Neural cell (in vitro differentiated cells): Measurements from ENCODE around the gene LMO1. TPM values are rescaled to one million over a fixed set of nuclear protein-coding genes. Genes with fewer than 3 reads are reported as not detected.

ENCODE experiments used
- H2AFZ ChIP-seq: fragments of 200-600, 300-800 bp; sonication (generic), shearing (Covaris generic); 2 replicates; pipeline ENCODE4 v1.6.0; 2014; ENCODE audit warnings: low read depth, mild to moderate bottlenecking, antibody characterized with exemption, low read length, moderate library complexity
- H3F3A ChIP-seq: fragments of 200-600 bp; shearing (Covaris generic); 2 replicates; pipeline ENCODE4 v1.6.1; 2016; ENCODE audit warnings: mild to moderate bottlenecking, moderate library complexity, mixed read lengths, antibody characterized with exemption, low read length; ENCODE audit not compliant: insufficient read depth, poor library complexity, severe bottlenecking
- H3K27ac ChIP-seq: fragments of 200-600, 300-800 bp; sonication (generic), shearing (Covaris generic); 2 replicates; pipeline ENCODE4 v1.5.1; 2014; ENCODE audit warnings: mild to moderate bottlenecking, low read length, moderate library complexity
- H3K27me3 ChIP-seq: fragments of 300-800, 200-600 bp; sonication (generic), shearing (Covaris generic); 2 replicates; pipeline ENCODE4 v1.6.0; 2014; ENCODE audit warnings: mild to moderate bottlenecking, low read depth, low read length, moderate library complexity; ENCODE audit not compliant: insufficient read depth
- H3K36me3 ChIP-seq: fragments of 300-800, 200-600 bp; sonication (generic), shearing (Covaris generic); 2 replicates; pipeline ENCODE4 v1.5.1; 2014; ENCODE audit warnings: mild to moderate bottlenecking, antibody characterized with exemption, low read length, moderate library complexity; ENCODE audit not compliant: insufficient read depth
- H3K4me2 ChIP-seq: fragments of 300-800, 200-600 bp; sonication (generic), shearing (Covaris generic); 2 replicates; pipeline ENCODE4 v1.6.0; 2014; ENCODE audit warnings: mild to moderate bottlenecking, low read length
- H3K4me3 ChIP-seq: fragments of 300-800, 200-600 bp; sonication (generic), shearing (Covaris generic); 2 replicates; pipeline ENCODE4 v1.5.1; 2014; ENCODE audit warnings: mild to moderate bottlenecking, low read length, moderate library complexity
- H3K79me2 ChIP-seq: fragments of 200-600 bp; shearing (Covaris generic); replicated peaks from 2 replicates; pipeline ENCODE4 v1.6.0; 2014; ENCODE audit warnings: mild to moderate bottlenecking, low read length, moderate library complexity; ENCODE audit not compliant: insufficient read depth
- H3K9ac ChIP-seq: fragments of 300-800, 200-600 bp; sonication (generic), shearing (Covaris generic); 2 replicates; pipeline ENCODE4 v1.6.1; 2016; ENCODE audit warnings: mild to moderate bottlenecking, low read length, mixed read lengths
- H3K9me2 ChIP-seq: fragments of 200-600 bp; shearing (Covaris generic); 2 replicates; pipeline ENCODE4 v1.6.1; 2016; ENCODE audit warnings: mild to moderate bottlenecking, low read length, mixed read lengths; ENCODE audit not compliant: insufficient read depth
- H3K9me3 ChIP-seq: fragments of 200-600, 300-800 bp; sonication (generic), shearing (Covaris generic); 2 replicates; pipeline ENCODE4 v1.6.1; 2016; ENCODE audit warnings: mild to moderate bottlenecking, mixed run types, low read length, moderate library complexity, mixed read lengths
- H4K20me1 ChIP-seq: fragments of 200-600 bp; shearing (Covaris generic); 2 replicates; pipeline ENCODE4 v1.6.1; 2016; ENCODE audit warnings: mild to moderate bottlenecking, mixed run types; ENCODE audit not compliant: insufficient read depth
- CTCF ChIP-seq: fragments of 450-650 bp; IDR thresholded peaks from 2 replicates; pipeline ENCODE4 v1.5.1; 2014; ENCODE audit warnings: antibody characterized with exemption, mild to moderate bottlenecking, moderate library complexity; ENCODE audit not compliant: poor library complexity, severe bottlenecking
- EP300 ChIP-seq: fragments of 450-650 bp; conservative IDR thresholded peaks from 2 replicates; pipeline ENCODE4 v1.6.1; 2014; ENCODE audit warnings: antibody characterized with exemption, mild to moderate bottlenecking, moderate library complexity; ENCODE audit not compliant: poor library complexity, severe bottlenecking
- EZH2 ChIP-seq: fragments of 200-600, 300-800 bp; shearing (Covaris generic), sonication (generic); IDR thresholded peaks from 2 replicates; pipeline ENCODE4 v1.6.1; 2014; ENCODE audit warnings: antibody characterized with exemption, low read length, borderline replicate concordance, mild to moderate bottlenecking; ENCODE audit not compliant: insufficient read depth, poor library complexity, severe bottlenecking
- MXI1 ChIP-seq: fragments of 450-650 bp; conservative IDR thresholded peaks from 2 replicates; pipeline ENCODE4 v1.6.1; 2014; ENCODE audit warnings: antibody characterized with exemption, mild to moderate bottlenecking; ENCODE audit not compliant: poor library complexity, severe bottlenecking
- POLR2AphosphoS5 ChIP-seq: IDR thresholded peaks from 2 replicates; pipeline ENCODE4 v1.6.1; 2012
- RAD21 ChIP-seq: fragments of 450-650 bp; conservative IDR thresholded peaks from 2 replicates; pipeline ENCODE4 v1.6.1; 2014; ENCODE audit warnings: antibody characterized with exemption, mild to moderate bottlenecking, moderate library complexity
- REST ChIP-seq: IDR thresholded peaks from 2 replicates; pipeline ENCODE4 v1.6.1; 2012; ENCODE audit warnings: borderline replicate concordance
- SMC3 ChIP-seq: fragments of 450-650 bp; conservative IDR thresholded peaks from 2 replicates; pipeline ENCODE4 v1.6.1; 2014; ENCODE audit warnings: antibody characterized with exemption, mild to moderate bottlenecking, moderate library complexity; ENCODE audit not compliant: poor library complexity
- TAF1 ChIP-seq: IDR thresholded peaks from 2 replicates; pipeline ENCODE4 v1.6.1; 2012; ENCODE audit warnings: low read depth
- polyA plus RNA-seq: library from polyadenylated mRNA; depleted of rRNA; stranded (reverse); fragments of >200 nt; gene quantifications from 2 replicates; pipeline ENCODE4 v1.2.3, GENCODE V29; 2014

The LMO1 gene
- polyA plus RNA-seq, 1 donor from 2014 or later = 4.4 TPM

GRCh38 chr11:8283100-8283464 lies 19.4 kb upstream of the LMO1 start:
- no peaks in the 10 kb centered on the region for H3K36me3 ChIP-seq
- no peak overlapping the region for H3K4me2 ChIP-seq
- no peaks in the 10 kb centered on the region for H3F3A ChIP-seq
- H3K9ac ChIP-seq = no peak overlapping the region
- H3K4me3 ChIP-seq = peak overlapping the region; percentile 31
- H3K9me2 ChIP-seq = no peaks in the 10 kb centered on the region
- no peak overlapping the region for H2AFZ ChIP-seq
- H3K27ac ChIP-seq = no peak overlapping the region
- TF ChIP-seq EZH2 (no peak), REST (no peak), EP300 (no peak), MXI1 (no peak), TAF1 (no peak), SMC3 (no peak), RAD21 (no peak), CTCF (no peak), POLR2AphosphoS5 (no peak)
- H3K27me3 ChIP-seq = no peaks in the 10 kb centered on the region
- no peaks in the 10 kb centered on the region for H3K79me2 ChIP-seq
- H4K20me1 ChIP-seq = no peaks in the 10 kb centered on the region
- H3K9me3 ChIP-seq = no peaks in the 10 kb centered on the region

GRCh38 chr11:8282631-8283030 lies 19.0 kb upstream of the LMO1 start:
- no peaks in the 10 kb centered on the region for H3K27me3 ChIP-seq
- no peaks in the 10 kb centered on the region for H3F3A ChIP-seq
- H3K4me2 ChIP-seq = no peak overlapping the region
- no peaks in the 10 kb centered on the region for H4K20me1 ChIP-seq
- H3K36me3 ChIP-seq = no peaks in the 10 kb centered on the region
- H3K9me3 ChIP-seq = no peaks in the 10 kb centered on the region
- H3K4me3 ChIP-seq = no peak overlapping the region
- no peaks in the 10 kb centered on the region for H3K79me2 ChIP-seq
- TF ChIP-seq EP300 = no peak
- no peak for TF ChIP-seq MXI1
- TF ChIP-seq EZH2 = no peak
- no peak for TF ChIP-seq REST
- no peak for TF ChIP-seq SMC3
- no peak overlapping the region for H2AFZ ChIP-seq
- no peaks in the 10 kb centered on the region for H3K9me2 ChIP-seq
- H3K9ac ChIP-seq = no peak overlapping the region
- H3K27ac ChIP-seq = no peak overlapping the region
